Smooth muscle cell (in vitro differentiated cells): ENCODE data around the gene PARD6B. TPM values are rescaled to one million over a fixed set of nuclear protein-coding genes. Genes with fewer than 3 reads are reported as not detected.

Experiments used
- DNase-seq: peaks from one replicate; lab custom pipeline; 2025; ENCODE audit not compliant: unreplicated experiment; lab: John Stamatoyannopoulos, UW
- H2AFZ ChIP-seq: fragments of 200-600 bp; sonication (generic); 2 replicates; pipeline ENCODE4 v1.6.0; 2016; ENCODE audit warnings: antibody characterized with exemption, low read depth, mild to moderate bottlenecking
- H3F3A ChIP-seq: fragments of 200-600 bp; sonication (generic); 2 replicates; pipeline ENCODE4 v1.6.0; 2017; ENCODE audit warnings: antibody characterized with exemption, low read depth
- H3K27ac ChIP-seq: fragments of 200-600 bp; sonication (generic); 2 replicates; pipeline ENCODE4 v1.5.1; 2016; ENCODE audit warnings: low read depth, mild to moderate bottlenecking
- H3K27me3 ChIP-seq: fragments of 200-600 bp; sonication (generic); 2 replicates; pipeline ENCODE4 v1.6.1; 2016; ENCODE audit warnings: low read depth, mild to moderate bottlenecking
- H3K36me3 ChIP-seq: fragments of 200-600 bp; sonication (generic); 2 replicates; pipeline ENCODE4 v1.5.1; 2016; ENCODE audit warnings: low read depth
- H3K4me1 ChIP-seq: fragments of 200-600 bp; sonication (generic); 2 replicates; pipeline ENCODE4 v1.5.1; 2016; ENCODE audit warnings: low read depth
- H3K4me2 ChIP-seq: fragments of 200-600 bp; sonication (generic); 2 replicates; pipeline ENCODE4 v1.6.0; 2016; ENCODE audit warnings: mild to moderate bottlenecking
- H3K4me3 ChIP-seq: fragments of 200-600 bp; sonication (generic); 2 replicates; pipeline ENCODE4 v1.5.1; 2016; ENCODE audit warnings: mild to moderate bottlenecking
- H3K79me2 ChIP-seq: fragments of 200-600 bp; sonication (generic); 2 replicates; pipeline ENCODE4 v1.6.0; 2016; ENCODE audit warnings: low read depth, mild to moderate bottlenecking
- H3K9ac ChIP-seq: fragments of 200-600 bp; sonication (generic); 2 replicates; pipeline ENCODE4 v1.6.0; 2016; ENCODE audit warnings: low read depth
- H3K9me3 ChIP-seq: fragments of 200-600 bp; sonication (generic); replicated peaks from 2 replicates; pipeline ENCODE4 v1.5.1; 2016; ENCODE audit warnings: low read depth
- H4K20me1 ChIP-seq: fragments of 200-600 bp; sonication (generic); 2 replicates; pipeline ENCODE4 v1.6.0; 2016; ENCODE audit warnings: low read depth
- WGBS: methylation state at CpG from one replicate; pipeline ENCODE4 v1.1.7; 2016; ENCODE audit warnings: low lambda C conversion rate; 5-methylcytosine and 5-hydroxymethylcytosine counted together
- polyA plus RNA-seq: library from polyadenylated mRNA; unstranded; fragments of >200 nt; fragmentation: Nextera tagmentation; extraction: Ambion mirVana; gene quantifications from 2 replicates; pipeline ENCODE4 v1.2.1, GENCODE V29; 2016
- total RNA-seq: library from RNA; depleted of rRNA; stranded (reverse); fragments of >200 nt; gene quantifications from 2 replicates; pipeline ENCODE4 v1.2.3, GENCODE V29; 2014
- TF ChIP-seq, protein P1 (sequence below): fragments of 200-600 bp; sonication (generic); IDR thresholded peaks from 2 replicates; pipeline ENCODE4 v1.5.1; 2017; ENCODE audit warnings: borderline replicate concordance, mild to moderate bottlenecking, antibody characterized with exemption; ENCODE audit not compliant: insufficient read depth, poor library complexity, severe bottlenecking

Gene PARD6B
- total and polyA plus RNA-seq, 2 experiments from 2014 or later, result 0.26 to 6.5 TPM

DNA sequence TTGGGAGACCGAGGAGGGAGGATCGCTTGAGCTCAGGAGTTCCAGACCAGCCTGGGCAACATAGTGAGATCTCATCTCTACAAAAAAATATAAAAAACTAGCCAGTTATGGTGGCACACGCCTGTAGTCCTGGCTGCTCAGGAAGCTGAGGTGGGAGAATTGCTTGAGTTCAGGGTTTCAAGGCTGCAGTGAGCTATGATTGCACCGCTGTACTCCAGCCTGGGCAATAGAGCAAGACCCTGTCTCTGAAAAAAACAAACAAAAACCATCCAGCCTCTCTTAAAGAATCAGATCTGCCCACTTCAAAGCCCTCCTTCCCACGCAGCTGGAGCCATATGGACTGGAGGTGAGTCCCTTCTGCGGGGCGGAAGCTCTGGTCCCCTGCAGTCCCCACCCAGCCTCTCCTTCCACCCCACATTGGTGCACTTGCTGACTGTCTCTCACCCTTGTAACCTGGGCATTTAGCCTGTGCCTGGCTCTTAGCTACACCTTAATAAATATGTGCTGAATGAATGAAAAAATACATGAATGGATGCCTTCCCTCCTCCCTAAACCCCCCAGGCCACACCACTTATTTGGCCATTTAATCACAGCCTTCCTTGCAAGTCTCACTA is 7.2 kb upstream of the PARD6B start:
- 54% methylated on average over 7 of the region's 7 CpGs for WGBS
- H2AFZ ChIP-seq, result no peak overlapping the region
- peak overlapping the region; percentile 10 for H3K9ac ChIP-seq

DNA sequence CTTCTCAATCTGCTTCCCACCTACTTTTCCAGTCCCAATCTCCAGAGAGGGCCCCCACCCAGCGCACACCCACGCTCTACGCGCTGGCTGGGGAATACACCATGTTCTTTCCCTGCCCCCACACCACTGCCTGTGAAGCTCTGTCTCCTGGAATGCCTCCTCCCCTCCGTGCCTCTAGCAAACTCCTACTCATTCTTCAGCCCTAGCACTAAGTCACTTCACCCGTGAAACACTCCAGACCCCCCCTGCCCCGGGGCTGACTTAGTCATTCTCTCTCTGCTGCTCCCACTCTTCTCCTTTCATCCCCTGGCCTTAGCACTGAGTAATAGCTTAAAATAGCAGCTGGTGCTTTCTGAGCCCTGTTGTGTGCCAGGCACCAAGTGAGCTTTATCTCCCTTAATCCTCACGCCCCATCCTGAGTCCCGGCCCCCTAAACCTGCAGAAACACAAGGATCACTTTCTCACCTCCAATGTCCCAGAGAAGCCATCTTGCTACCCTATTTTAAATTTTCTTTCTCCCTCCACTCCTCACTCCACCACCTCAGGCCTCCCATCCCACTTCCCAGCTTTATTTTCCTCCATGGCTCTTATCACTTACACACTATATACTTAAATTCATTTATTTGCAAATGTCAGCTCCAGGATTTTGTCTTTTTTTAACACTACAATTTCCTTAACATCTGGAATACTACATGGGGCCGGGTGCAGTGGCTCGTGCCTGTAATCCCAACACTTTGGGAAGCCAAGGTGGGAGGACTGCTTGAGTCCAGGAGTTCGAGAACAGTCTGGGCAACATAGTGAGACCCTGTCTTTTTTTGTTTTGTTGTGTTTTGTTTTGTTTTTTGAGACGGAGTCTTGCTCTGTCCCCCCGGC is 6.3 kb upstream of the PARD6B start:
- DNase-seq, result peak; percentile 75
- Histone ChIP-seq H3K4me3 (no peak overlapping the region), H3K9ac (peak overlapping the region; percentile 58), H3K27me3 (no peaks in the 10 kb centered on the region), H3K4me2 (peak overlapping the region; percentile 78), H3K36me3 (no peaks in the 10 kb centered on the region), H3K9me3 (no peaks in the 10 kb centered on the region), H4K20me1 (peaks cover 2% of the 10 kb centered on the region), H3K79me2 (no peaks in the 10 kb centered on the region), H3K27ac (peak overlapping the region; percentile 93), H2AFZ (no peak overlapping the region), H3F3A (peaks cover 23% of the 10 kb centered on the region), H3K4me1 (peaks cover 22% of the 10 kb centered on the region)
- TF ChIP-seq, protein P1, sequence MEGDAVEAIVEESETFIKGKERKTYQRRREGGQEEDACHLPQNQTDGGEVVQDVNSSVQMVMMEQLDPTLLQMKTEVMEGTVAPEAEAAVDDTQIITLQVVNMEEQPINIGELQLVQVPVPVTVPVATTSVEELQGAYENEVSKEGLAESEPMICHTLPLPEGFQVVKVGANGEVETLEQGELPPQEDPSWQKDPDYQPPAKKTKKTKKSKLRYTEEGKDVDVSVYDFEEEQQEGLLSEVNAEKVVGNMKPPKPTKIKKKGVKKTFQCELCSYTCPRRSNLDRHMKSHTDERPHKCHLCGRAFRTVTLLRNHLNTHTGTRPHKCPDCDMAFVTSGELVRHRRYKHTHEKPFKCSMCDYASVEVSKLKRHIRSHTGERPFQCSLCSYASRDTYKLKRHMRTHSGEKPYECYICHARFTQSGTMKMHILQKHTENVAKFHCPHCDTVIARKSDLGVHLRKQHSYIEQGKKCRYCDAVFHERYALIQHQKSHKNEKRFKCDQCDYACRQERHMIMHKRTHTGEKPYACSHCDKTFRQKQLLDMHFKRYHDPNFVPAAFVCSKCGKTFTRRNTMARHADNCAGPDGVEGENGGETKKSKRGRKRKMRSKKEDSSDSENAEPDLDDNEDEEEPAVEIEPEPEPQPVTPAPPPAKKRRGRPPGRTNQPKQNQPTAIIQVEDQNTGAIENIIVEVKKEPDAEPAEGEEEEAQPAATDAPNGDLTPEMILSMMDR, result no peak
- 14% methylated on average over 14 of the region's 14 CpGs for WGBS

More for the DNA sequence above, 7.2 kb upstream of the PARD6B start:
- Histone ChIP-seq H3K4me2 (peak overlapping the region; percentile 78), H3K36me3 (no peaks in the 10 kb centered on the region), H3K4me1 (peaks cover 19% of the 10 kb centered on the region), H3K27ac (peak overlapping the region; percentile 70), H3K27me3 (no peaks in the 10 kb centered on the region), H3K79me2 (no peaks in the 10 kb centered on the region), H3K9me3 (no peaks in the 10 kb centered on the region), H3F3A (peaks cover 23% of the 10 kb centered on the region), H4K20me1 (peaks cover 2% of the 10 kb centered on the region), H3K4me3 (no peak overlapping the region)
- no peak for DNase-seq
- TF ChIP-seq, protein P1, result no peak

GRCh38 chr20:50725724-50726005 is 5.7 kb upstream of the PARD6B start:
- peak overlapping the region; percentile 70 for H3K4me2 ChIP-seq
- peaks cover 27% of the 10 kb centered on the region for H3K4me1 ChIP-seq
- peak overlapping the region; percentile 58 for H3K9ac ChIP-seq
- H3K27me3 ChIP-seq, result no peaks in the 10 kb centered on the region
- no peaks in the 10 kb centered on the region for H3K36me3 ChIP-seq
- H3K9me3 ChIP-seq, result no peaks in the 10 kb centered on the region
- no peak overlapping the region for H2AFZ ChIP-seq
- peak overlapping the region; percentile 93 for H3K27ac ChIP-seq
- peaks cover 2% of the 10 kb centered on the region for H4K20me1 ChIP-seq
- WGBS, result 83% methylated on average over 10 of the region's 10 CpGs
- DNase-seq, result no peak
- TF ChIP-seq, protein P1, result no peak
- no peaks in the 10 kb centered on the region for H3K79me2 ChIP-seq
- H3F3A ChIP-seq, result peaks cover 23% of the 10 kb centered on the region
- no peak overlapping the region for H3K4me3 ChIP-seq
